NCI-H1436 treated with DMSO at 0.1 percent for 48 hours (cell line): ENCODE results near the gene UACA.
"Not testable (repeated sequence)": the region's sequence is repeated elsewhere in the genome, so short reads cannot be mapped to it uniquely, and the experiment has no call there.

Source experiments
- DNase-seq: peaks from one replicate; lab custom pipeline; 2025; lab: John Stamatoyannopoulos, UW

The UACA gene

DNA sequence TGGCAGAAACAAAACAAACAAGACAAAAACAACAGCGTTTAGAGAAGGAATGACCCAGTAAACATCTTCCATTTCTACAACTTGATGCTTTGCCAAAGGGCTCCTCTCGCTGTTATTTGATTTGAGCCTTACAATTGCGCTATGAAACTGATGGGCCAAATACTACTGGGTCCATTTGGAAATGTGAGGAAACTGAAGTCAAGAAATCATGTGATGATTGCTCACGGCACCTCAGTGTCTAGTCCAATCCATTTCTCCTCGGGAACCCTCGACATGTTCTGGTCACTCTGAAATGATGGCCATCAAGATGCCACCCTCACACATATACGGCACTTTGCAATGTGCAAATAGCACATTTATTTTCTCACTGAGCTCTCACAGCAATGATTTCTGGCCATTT, 136.0 kb downstream of the UACA start:
- no peak for DNase-seq

DNA sequence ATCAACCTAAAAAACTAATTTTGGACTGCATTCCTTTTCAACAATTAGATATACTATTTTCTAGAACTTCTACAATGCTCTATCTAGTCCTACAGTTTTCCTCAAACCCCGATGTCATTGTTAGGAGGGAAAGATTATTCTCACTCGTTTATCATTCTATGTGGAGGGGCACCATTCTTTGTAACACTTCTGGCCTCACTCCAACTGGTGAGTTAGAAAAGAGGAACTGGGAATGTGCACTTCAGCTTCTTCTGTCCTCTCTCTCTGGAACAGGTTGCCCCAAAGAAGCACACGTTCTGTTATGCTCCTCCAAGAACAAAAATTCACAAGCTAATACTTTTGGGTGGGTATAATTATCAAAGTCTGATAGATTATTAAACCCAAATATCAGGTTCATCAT, 137.9 kb downstream of the UACA start:
- no peak for DNase-seq

DNA sequence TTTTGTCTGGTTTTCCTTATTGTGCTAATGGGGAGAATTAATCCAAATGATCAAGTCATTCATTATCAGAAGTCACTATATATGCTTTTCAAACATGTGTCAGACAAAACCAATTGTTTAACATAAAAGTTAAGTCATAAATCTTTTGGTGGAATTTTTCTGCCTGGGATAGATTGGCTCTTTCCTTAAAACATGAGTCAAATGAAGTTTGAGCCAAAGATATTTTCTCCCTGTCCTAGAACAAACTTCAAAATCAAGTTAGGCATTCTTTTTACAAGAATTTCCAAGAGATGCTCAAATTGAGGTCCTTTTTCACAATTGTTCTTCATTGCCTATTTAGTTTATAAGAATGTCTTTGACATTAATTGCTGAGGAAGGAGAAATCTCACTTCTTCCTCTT, 138.3 kb downstream of the UACA start:
- no peak for DNase-seq

DNA sequence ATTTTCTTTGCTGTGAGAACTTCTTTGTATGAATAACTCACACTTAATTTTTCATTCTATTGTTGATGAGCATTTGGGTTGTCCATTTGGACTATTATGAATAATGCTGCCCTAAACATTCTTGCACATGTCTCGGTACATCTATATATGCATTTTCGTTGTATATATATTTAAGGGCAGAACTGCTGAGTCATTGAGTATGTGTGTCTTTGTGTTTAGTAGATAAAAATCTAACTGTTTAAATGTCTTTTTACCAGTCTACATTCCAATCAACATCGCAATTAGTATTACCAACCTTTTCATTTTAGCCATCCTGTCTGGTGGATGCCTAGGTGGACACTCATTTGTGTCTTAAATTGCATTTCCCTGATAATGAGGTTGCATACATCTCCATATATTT, 144.4 kb downstream of the UACA start:
- DNase-seq = no peak

DNA sequence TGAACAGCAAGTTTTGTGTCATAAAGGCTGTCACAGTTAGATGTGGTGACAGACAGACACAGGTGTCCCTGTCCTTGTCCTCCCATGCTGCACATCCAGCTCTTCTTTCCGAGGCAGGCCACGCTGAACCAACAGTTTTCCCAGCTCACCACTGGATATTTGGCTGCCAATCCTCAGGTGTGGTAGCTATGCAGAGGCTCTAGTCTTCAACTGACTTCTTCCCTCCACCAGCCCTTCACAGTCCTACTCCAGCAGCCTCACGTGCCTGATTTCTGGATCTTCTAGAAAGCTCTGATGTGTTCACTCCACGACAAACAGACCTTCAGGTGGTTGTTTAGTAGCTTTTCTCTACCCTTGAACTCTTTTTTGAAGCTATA, 145.5 kb downstream of the UACA start:
- DNase-seq = no peak

DNA sequence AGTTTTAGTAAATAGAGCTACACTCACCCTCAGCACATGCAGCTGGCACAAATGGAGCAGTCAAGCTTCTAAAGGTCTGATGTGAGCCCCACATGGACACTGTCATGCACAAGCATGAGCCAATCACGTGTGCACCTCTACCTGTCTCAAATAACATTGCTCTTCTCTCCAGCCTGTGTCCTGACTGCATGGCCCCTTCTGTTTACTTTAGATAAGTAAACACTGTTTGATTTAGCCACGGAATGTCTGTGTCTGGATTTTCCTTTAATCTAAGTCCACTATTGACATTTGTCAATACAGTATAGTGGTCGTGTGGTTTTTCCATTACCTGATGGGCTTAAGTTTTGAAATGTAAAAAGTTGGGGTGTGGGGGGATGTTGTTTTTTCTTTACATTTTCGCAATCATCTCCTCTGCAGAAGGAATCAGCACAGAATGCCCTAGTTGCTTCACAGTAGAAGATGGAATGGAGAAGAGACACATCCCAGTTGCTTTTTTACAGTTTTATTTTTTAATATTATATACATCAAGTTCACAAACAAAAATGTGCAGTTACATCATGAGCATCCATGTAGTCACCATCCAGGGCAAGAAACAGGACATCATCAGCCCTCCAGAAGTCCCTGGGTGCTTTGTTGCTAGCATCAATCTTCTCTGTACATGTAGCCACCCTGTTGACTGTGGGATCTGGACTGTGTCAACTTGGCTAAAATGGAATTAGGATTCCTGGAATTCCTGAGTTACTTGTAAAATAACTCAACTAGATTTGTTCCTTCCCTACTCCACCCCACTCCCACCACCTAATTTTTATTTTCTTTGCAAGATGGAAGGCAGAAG, 146.1 kb downstream of the UACA start:
- DNase-seq = no peak

DNA sequence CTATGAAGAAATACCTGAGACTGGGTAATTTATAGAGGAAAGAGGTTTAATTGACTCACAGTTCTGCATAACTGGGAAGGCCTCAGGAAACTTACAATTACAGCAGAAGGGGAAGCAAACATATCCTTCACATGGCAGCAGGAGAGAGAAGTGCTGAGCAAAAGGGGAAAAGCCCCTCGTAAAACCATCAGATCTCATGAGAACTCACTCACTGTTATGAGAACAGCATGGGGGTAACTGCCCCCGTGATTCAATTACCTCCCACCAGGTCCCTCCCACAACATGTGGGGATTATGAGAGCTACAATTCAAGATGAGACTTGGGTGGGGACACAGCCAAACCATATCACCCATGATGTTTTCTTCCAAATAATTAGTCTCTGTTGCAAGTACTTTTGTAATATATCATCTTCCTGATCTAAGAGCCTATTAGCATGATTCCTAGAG, 147.0 kb downstream of the UACA start:
- not testable (repeated sequence) for DNase-seq

DNA sequence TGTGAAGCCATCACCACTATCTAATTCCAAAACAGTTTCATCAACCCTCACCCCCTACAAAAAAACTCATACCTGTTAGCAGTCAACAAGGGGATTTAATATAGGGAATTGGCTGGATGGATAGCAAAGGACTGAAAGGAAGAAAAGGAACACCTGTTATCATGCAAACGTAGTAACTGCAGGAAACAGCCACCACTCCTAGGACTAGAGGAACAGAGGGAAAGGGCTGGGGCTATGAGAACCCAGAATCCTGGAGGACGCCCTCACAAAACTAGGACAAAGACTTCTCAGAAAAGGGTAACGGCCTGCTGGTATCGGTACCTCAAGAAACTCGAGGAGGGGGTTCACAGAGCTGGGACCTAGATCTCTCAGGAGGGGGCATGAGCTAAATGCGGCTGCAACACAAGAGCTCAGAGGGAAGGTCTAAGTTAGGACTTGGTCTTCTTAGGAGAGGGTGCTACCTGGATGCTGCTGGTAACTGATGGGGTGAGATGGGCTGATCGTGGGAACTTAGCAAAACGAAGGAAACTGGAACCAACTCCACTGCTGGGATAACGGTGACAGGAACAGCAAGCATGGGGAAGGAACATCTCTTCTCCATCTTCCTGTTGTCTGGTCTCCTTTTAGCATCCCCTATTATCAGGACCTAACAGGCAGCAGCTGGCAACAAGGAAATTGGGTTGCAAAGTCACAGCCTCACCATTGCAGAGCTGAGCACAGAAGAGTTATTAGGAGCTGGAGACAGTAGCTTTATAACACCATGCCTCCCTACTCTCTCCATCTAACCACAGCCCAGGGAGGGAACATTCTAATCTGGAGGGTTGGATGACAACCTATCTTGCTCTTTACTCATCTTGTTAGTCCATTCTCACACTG, 147.7 kb downstream of the UACA start:
- DNase-seq = no peak

DNA sequence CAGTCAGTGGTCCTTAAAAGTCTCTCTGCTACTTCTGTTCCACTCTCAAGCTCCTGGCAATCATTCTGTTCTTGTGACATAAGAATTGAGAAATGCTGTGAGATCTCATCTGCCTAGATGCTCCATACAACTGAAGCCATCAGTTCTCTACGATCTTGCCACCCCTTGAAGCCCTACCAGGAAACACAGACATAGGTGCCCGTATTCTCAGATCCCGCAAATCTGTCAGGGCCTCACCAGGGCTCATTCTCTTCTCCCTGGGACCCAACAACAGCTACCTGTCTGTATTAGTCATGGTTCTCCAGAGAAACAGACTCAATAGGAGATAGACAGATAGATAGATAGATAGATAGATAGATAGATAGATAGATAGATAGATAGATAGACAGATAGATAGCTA, 149.1 kb downstream of the UACA start:
- no peak for DNase-seq

DNA sequence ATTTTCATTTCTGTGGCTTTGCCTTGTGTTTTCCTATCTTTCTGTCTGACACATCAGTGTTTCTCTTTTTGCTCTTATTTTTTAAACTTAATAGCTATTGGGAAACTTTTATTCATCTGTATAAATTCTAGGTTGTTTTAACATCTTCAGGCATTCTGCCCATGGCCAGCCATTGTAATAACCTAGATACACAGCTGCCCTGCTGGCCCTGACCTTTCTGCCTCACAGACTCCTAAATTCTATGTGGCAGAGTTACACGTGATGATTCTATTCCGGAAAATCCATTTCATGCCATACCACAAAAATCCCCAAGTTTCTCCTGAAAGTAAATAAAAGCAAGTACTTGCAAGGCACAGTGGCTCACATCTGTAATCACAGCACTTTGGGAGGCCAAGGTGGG, 150.1 kb downstream of the UACA start:
- no peak for DNase-seq

DNA sequence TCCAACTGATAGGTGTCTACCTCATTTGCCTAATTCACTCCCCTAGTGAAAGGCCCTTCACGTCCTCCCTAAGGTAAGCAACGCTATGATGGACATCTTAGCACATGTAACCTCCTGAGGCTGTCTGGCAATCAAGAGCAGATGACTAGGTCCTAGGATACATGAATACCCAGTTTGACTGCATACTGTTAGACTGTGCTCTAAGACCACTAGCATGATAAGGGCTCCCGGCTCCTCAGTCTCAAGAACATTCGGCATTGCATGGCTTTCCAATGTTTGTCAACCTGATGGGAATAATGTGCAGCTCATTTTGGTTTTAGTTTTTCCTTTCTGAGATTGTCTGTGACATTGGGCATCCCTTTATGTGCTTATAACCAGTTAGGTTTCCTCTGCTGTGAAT, 152.1 kb downstream of the UACA start:
- no peak for DNase-seq

DNA sequence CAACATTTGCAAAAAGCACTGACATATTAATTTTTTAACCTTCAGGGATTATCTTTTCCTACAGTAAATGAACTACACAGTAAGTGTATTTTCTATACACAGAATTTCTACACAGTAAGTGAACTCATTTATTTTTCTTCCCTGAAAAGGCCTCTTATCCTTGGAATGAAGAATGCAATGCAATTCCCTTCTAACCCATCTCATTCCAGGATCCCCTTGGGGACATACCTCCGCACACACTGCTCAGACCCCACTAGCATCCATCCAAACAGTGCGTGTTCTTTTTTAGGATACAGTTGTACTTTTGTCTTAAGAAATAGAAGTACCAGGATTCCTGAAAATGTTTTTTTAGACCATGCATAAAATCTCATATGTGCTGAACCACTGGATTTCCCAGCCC, 152.8 kb downstream of the UACA start:
- DNase-seq = no peak

DNA sequence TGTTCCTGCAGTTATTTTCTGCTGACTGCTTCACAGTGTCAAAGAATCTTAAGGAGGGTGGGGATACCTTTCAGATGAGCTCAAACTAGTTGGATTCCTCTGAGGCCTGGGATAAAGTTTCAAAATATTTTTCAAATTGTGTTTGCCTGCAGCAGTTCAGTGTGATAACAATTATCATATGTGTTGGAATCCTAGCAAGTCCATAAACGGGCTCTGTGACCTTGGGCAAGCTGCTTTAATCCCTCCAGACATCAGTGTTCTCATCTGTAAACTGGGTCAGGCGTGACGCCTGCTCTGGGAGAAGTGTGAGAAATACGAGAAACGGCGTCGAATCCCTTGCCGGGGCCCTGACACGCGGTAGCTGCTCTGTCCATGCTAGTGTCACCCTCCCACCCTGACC, 153.5 kb downstream of the UACA start:
- no peak for DNase-seq

DNA sequence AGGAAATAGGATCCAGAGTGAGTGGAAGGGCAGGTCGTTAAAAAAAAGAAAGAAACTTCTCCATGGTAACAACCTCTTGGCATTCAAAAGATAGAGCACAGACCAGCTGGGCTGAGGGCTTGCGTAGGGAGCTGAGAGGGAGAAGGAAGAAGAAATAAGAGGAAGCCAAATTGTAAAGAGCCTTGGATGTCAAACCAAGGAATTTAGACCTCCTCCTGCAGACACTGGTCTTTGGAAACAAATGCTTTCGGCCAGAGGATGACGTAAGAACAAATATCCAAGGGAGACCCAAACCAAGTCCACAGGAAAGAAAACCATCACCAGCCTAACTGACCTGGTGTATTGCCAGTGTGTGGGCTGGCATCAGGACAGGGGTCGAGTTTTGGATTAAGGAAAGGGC, 155.2 kb downstream of the UACA start:
- DNase-seq = no peak

DNA sequence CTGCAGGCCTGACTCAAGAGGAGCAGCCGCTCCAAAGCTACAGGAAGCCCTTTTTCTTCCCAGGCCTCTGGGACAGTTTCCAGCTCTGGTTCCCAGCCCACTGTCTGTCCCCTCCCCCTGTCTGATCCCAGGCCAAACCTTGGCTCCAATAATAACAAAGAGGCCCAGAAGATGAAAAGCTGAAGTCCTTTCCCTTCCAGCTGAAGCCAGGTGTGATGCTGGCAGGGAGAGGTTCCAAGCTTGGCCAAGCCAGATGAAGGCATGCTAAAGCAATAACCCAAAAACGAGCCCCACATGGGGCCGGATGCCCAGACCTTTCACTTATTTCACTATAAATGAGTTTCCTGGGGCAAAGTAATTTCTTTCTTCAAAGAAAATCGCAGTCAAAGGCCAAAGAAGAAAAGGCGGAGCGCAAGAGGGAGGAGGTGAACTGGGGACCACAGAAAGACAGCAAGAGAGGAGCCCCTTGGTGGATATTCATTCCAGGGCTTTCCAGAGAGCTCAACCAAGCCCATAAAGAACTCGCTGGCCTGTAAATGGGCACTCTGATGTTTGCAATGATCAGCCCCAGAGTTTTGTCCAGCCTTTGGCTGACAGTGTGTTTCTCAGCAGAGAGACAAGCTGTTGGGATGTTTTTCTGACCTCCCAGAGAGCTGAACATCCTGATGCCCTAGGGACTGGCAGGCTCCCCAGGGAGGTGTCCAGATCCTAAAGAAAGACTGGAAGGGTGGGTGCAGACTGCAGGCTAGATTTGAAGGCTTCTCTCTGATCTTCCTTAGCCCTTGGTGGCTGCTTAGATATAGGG, 157.6 kb downstream of the UACA start:
- DNase-seq = no peak

DNA sequence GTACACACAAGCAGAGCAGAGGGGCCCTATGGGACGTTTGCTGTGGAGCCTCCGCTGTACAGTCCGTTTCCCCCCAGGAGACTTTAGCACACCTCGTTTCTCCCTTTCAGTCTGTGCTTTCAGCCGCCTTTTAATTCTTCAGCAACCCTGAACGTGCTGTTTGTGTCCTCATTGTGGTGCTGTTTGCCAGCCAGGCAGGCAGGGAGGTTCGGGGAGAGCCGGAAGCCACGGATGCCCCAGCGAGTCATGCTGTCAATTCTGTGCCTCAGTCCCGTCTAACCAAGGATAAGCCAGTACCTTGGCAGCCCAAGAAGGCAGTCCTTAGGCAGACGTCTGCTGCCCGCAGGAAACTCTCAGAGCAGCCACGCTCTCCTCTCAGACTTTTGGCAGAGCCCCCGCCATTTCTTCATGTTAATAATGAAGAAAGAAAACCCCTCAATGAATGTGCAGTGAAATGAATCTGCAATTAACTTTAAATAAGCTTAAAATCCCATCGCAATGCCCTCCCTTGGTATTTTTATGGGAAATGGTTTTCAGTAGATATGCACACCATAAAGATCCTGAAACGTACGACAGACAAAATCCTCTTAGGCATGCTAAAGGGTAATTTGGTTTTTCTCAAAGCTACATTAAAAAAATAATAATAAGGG, 158.6 kb downstream of the UACA start:
- no peak for DNase-seq
